ENCODE measurements around the gene MED15. TPM values are rescaled to one million over a fixed set of nuclear protein-coding genes. Genes with fewer than 3 reads are reported as not detected.
A peak's percentile ranks its signal among the peaks of the same experiment; 100 is the strongest.
"Not testable (repeated sequence)": the region's sequence is repeated elsewhere in the genome, so short reads cannot be mapped to it uniquely, and the experiment has no call there.

Gene MED15
- total RNA-seq, 3 donors from 2014 or later (not counting 1 experiment from before 2014, with no cell fraction given): 269 to 291 (median 270) TPM

GRCh38 chr22:20469110-20469868, 38.1 kb upstream of the MED15 start:
- Mint-ChIP-seq H3K36me3 (no peaks in the 10 kb centered on the region), H3K9me3 (no peaks in the 10 kb centered on the region), H3K4me3 (no peak overlapping the region), H3K27ac (peak overlapping the region in 1 of 2 donors; percentile 41), H3K27me3 (ENCODE audit: low read depth in 2 of 2) (no peaks in the 10 kb centered on the region), H3K4me1 (peaks cover 7 to 8% of the 10 kb centered on the region in 2 donors)
- Histone ChIP-seq H3K27ac (ENCODE audit: low read length) (no peak overlapping the region), H3K4me3 (ENCODE audit: low read length) (no peak overlapping the region), H3K36me3 (ENCODE audit: control insufficient read depth, insufficient read depth, low read length) (peaks cover 11% of the 10 kb centered on the region), H3K4me1 (ENCODE audit: control insufficient read depth, insufficient read depth, low read length) (peaks cover 12% of the 10 kb centered on the region), H3K9me3 (ENCODE audit: control insufficient read depth, insufficient read depth, low read length) (no peaks in the 10 kb centered on the region), H3K27me3 (ENCODE audit: control insufficient read depth, insufficient read depth, low read length) (no peaks in the 10 kb centered on the region)
- WGBS (ENCODE audit: insufficient coverage): 91% methylated on average over 6 of the region's 6 CpGs
- DNase-seq (no peak), ATAC-seq (no peak)
- intact Hi-C loops (cut with micrococcal nuclease): no loop called here
- no peak for TF ChIP-seq CTCF (IDR thresholded peaks at IDR 0.05)

GRCh38 chr22:20470525-20470924, 36.9 kb upstream of the MED15 start:
- H3K27ac Mint-ChIP-seq; H3K9me3 Mint-ChIP-seq; H3K9me3 ChIP-seq (ENCODE audit: control insufficient read depth, insufficient read depth, low read length); H3K4me1 Mint-ChIP-seq; ATAC-seq; H3K36me3 Mint-ChIP-seq; H3K4me3 Mint-ChIP-seq; H3K4me1 ChIP-seq (ENCODE audit: control insufficient read depth, insufficient read depth, low read length); H3K4me3 ChIP-seq (ENCODE audit: low read length); H3K27me3 ChIP-seq (ENCODE audit: control insufficient read depth, insufficient read depth, low read length); DNase-seq; H3K27ac ChIP-seq (ENCODE audit: low read length); intact Hi-C loops (cut with micrococcal nuclease); H3K27me3 Mint-ChIP-seq (ENCODE audit: low read depth in 2 of 2): not testable (repeated sequence)
- H3K36me3 ChIP-seq (ENCODE audit: control insufficient read depth, insufficient read depth, low read length): peaks cover 11% of the 10 kb centered on the region
- 96% methylated on average over 2 of the region's 2 CpGs for WGBS (ENCODE audit: insufficient coverage)

- no peaks in the 10 kb centered on the region for H3K36me3 Mint-ChIP-seq
- H3K4me1 Mint-ChIP-seq: peaks cover 0 to 4% of the 10 kb centered on the region in 2 donors
- Histone ChIP-seq H3K4me3 (ENCODE audit: low read length) (no peak overlapping the region), H3K27me3 (ENCODE audit: control insufficient read depth, insufficient read depth, low read length) (no peaks in the 10 kb centered on the region), H3K9me3 (ENCODE audit: control insufficient read depth, insufficient read depth, low read length) (no peaks in the 10 kb centered on the region), H3K36me3 (ENCODE audit: control insufficient read depth, insufficient read depth, low read length) (peaks cover 11% of the 10 kb centered on the region), H3K27ac (ENCODE audit: low read length) (no peak overlapping the region), H3K4me1 (ENCODE audit: control insufficient read depth, insufficient read depth, low read length) (no peaks in the 10 kb centered on the region)
- H3K27ac Mint-ChIP-seq: no peak overlapping the region
- intact Hi-C loops (cut with micrococcal nuclease): no loop called here
- ATAC-seq (no peak), DNase-seq (no peak)
- H3K27me3 Mint-ChIP-seq (ENCODE audit: low read depth in 2 of 2): no peaks in the 10 kb centered on the region
- no peak overlapping the region for H3K4me3 Mint-ChIP-seq
- H3K9me3 Mint-ChIP-seq: no peaks in the 10 kb centered on the region
- 97% methylated on average over 6 of the region's 9 CpGs for WGBS (ENCODE audit: insufficient coverage)
- TF ChIP-seq CTCF (IDR thresholded peaks at IDR 0.05): no peak
Measured at GRCh38 chr22:20471126-20471833, 36.1 kb upstream of the MED15 start.

- Histone ChIP-seq H3K27me3 (ENCODE audit: control insufficient read depth, insufficient read depth, low read length) (no peaks in the 10 kb centered on the region), H3K9me3 (ENCODE audit: control insufficient read depth, insufficient read depth, low read length) (no peaks in the 10 kb centered on the region), H3K4me1 (ENCODE audit: control insufficient read depth, insufficient read depth, low read length) (no peaks in the 10 kb centered on the region), H3K27ac (ENCODE audit: low read length) (no peak overlapping the region), H3K4me3 (ENCODE audit: low read length) (no peak overlapping the region), H3K36me3 (ENCODE audit: control insufficient read depth, insufficient read depth, low read length) (peaks cover 11% of the 10 kb centered on the region)
- peaks cover 0 to 8% of the 10 kb centered on the region in 2 donors for H3K4me1 Mint-ChIP-seq
- H3K9me3 Mint-ChIP-seq: no peaks in the 10 kb centered on the region
- ATAC-seq (no peak), DNase-seq (no peak)
- peak overlapping the region; percentile 14 to 68 for H3K27ac Mint-ChIP-seq
- H3K4me3 Mint-ChIP-seq: no peak overlapping the region
- H3K36me3 Mint-ChIP-seq: no peaks in the 10 kb centered on the region
- WGBS (ENCODE audit: insufficient coverage): 91% methylated on average over 8 of the region's 11 CpGs
- TF ChIP-seq CTCF (IDR thresholded peaks at IDR 0.05): no peak
- intact Hi-C loops (cut with micrococcal nuclease): no loop called here
- no peaks in the 10 kb centered on the region for H3K27me3 Mint-ChIP-seq (ENCODE audit: low read depth in 2 of 2)
Measured at GRCh38 chr22:20472629-20473442, 34.6 kb upstream of the MED15 start.
